Neural progenitor cell (in vitro differentiated cells): ENCODE data around the gene NEK8. TPM values are rescaled to one million over a fixed set of nuclear protein-coding genes. Genes with fewer than 3 reads are reported as not detected.

Experiments
- DNase-seq: peaks from one replicate; pipeline ENCODE4 v3.0.0-alpha.2; 2016; ENCODE audit warnings: low spot score
- H2AFZ ChIP-seq: fragments of 200-600 bp; sonication (generic); replicated peaks from 2 replicates; pipeline ENCODE4 v1.6.1; 2016; ENCODE audit warnings: antibody characterized with exemption
- H3F3A ChIP-seq: fragments of 200-600 bp; sonication (generic); 2 replicates; pipeline ENCODE4 v1.6.1; 2016; ENCODE audit warnings: antibody characterized with exemption, low read depth
- H3K27ac ChIP-seq: fragments of 200-600 bp; sonication (generic); 2 replicates; pipeline ENCODE4 v1.5.1; 2016; ENCODE audit warnings: mild to moderate bottlenecking
- H3K27me3 ChIP-seq: fragments of 200-600 bp; sonication (generic); 2 replicates; pipeline ENCODE4 v1.6.1; 2016; ENCODE audit warnings: mild to moderate bottlenecking, moderate library complexity
- H3K36me3 ChIP-seq: fragments of 200-600 bp; sonication (generic); 2 replicates; pipeline ENCODE4 v1.5.1; 2016
- H3K4me1 ChIP-seq: fragments of 200-600 bp; sonication (generic); 2 replicates; pipeline ENCODE4 v1.6.1; 2016; ENCODE audit warnings: mixed run types
- H3K4me2 ChIP-seq: fragments of 200-600 bp; sonication (generic); 2 replicates; pipeline ENCODE4 v1.6.1; 2016
- H3K4me3 ChIP-seq: fragments of 200-600 bp; sonication (generic); 2 replicates; pipeline ENCODE4 v1.5.1; 2016
- H3K79me2 ChIP-seq: fragments of 200-600 bp; sonication (generic); 2 replicates; pipeline ENCODE4 v1.6.1; 2016; ENCODE audit warnings: low read depth
- H3K9ac ChIP-seq: fragments of 200-600 bp; sonication (generic); 2 replicates; pipeline ENCODE4 v1.6.1; 2016
- H3K9me3 ChIP-seq: fragments of 200-600 bp; sonication (generic); 2 replicates; pipeline ENCODE4 v1.5.1; 2016; ENCODE audit warnings: low read depth
- H4K20me1 ChIP-seq: fragments of 200-600 bp; sonication (generic); 2 replicates; pipeline ENCODE4 v1.6.1; 2016; ENCODE audit warnings: low read depth
- H3K27ac Mint-ChIP-seq: 3 replicates; pipeline ENCODE4 v1.8.0; 2021; ENCODE audit warnings: mixed read lengths
- H3K27me3 Mint-ChIP-seq: 2 replicates; pipeline ENCODE4 v1.8.0; 2022; ENCODE audit warnings: low read depth, mild to moderate bottlenecking, inconsistent platforms, moderate library complexity, mixed read lengths; ENCODE audit not compliant: insufficient read depth
- H3K36me3 Mint-ChIP-seq: 3 replicates; pipeline ENCODE4 v1.8.0; 2021; ENCODE audit warnings: mixed read lengths
- H3K4me1 Mint-ChIP-seq: 3 replicates; pipeline ENCODE4 v1.8.0; 2021; ENCODE audit warnings: mixed read lengths
- H3K4me3 Mint-ChIP-seq: 3 replicates; pipeline ENCODE4 v1.8.0; 2021; ENCODE audit warnings: mild to moderate bottlenecking, moderate library complexity, mixed read lengths
- H3K9me3 Mint-ChIP-seq: 3 replicates; pipeline ENCODE4 v1.8.0; 2020; ENCODE audit warnings: mixed read lengths
- EZH2 ChIP-seq: fragments of 200-600 bp; sonication (generic); IDR thresholded peaks from 2 replicates; pipeline ENCODE4 v1.6.1; 2017; ENCODE audit warnings: antibody characterized with exemption, mild to moderate bottlenecking, moderate library complexity
- EZH2phosphoT487 ChIP-seq: fragments of 200-600 bp; sonication (generic); IDR thresholded peaks from 2 replicates; pipeline ENCODE4 v1.6.1; 2017; ENCODE audit warnings: antibody characterized with exemption
- total RNA-seq: library from RNA; depleted of rRNA; stranded (reverse); fragments of >200 nt; gene quantifications from 2 replicates; pipeline ENCODE4 v1.2.3, GENCODE V29; 2015; ENCODE audit warnings: low replicate concordance
- TF ChIP-seq, protein P1 (sequence below): fragments of 200-600 bp; sonication (generic); IDR thresholded peaks from 2 replicates; pipeline ENCODE4 v1.5.1; 2017; ENCODE audit warnings: antibody characterized with exemption, mild to moderate bottlenecking

Gene NEK8
- total RNA-seq, 1 donor from 2014 or later = 3.7 TPM

DNA sequence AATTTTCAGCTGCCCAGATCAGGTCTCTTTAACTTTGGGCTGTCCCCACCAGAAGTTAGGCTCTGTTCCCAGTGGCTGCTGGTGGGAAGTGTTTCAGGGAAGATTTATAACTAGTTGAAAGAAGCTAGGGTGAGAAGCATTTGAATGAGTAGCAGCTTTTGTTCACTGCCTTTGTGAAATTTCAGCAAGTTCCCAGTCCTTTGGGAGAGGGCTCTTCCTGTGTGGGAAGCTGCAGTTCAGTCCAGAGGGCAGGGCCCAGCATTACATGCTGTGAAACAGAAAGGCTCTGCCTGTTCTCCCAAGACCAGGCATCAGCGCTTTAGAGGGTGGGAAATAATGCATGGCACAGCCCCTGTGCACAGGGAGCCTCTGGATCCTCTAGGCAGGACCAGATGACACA, 34.7 kb upstream of the NEK8 start:
- Histone ChIP-seq H3K27ac (no peak overlapping the region), H3K4me3 (no peak overlapping the region), H3F3A (no peaks in the 10 kb centered on the region), H2AFZ (no peak overlapping the region), H3K9me3 (no peaks in the 10 kb centered on the region), H3K36me3 (peaks cover 14% of the 10 kb centered on the region), H3K9ac (no peak overlapping the region), H3K4me2 (no peak overlapping the region), H4K20me1 (no peaks in the 10 kb centered on the region), H3K4me1 (no peaks in the 10 kb centered on the region), H3K27me3 (no peaks in the 10 kb centered on the region), H3K79me2 (no peaks in the 10 kb centered on the region)
- H3K27me3 Mint-ChIP-seq = no peaks in the 10 kb centered on the region
- no peaks in the 10 kb centered on the region for H3K4me1 Mint-ChIP-seq
- no peaks in the 10 kb centered on the region for H3K9me3 Mint-ChIP-seq
- no peak overlapping the region for H3K4me3 Mint-ChIP-seq
- DNase-seq = no peak
- H3K27ac Mint-ChIP-seq = no peak overlapping the region
- TF ChIP-seq EZH2 = no peak
- TF ChIP-seq, protein P1, sequence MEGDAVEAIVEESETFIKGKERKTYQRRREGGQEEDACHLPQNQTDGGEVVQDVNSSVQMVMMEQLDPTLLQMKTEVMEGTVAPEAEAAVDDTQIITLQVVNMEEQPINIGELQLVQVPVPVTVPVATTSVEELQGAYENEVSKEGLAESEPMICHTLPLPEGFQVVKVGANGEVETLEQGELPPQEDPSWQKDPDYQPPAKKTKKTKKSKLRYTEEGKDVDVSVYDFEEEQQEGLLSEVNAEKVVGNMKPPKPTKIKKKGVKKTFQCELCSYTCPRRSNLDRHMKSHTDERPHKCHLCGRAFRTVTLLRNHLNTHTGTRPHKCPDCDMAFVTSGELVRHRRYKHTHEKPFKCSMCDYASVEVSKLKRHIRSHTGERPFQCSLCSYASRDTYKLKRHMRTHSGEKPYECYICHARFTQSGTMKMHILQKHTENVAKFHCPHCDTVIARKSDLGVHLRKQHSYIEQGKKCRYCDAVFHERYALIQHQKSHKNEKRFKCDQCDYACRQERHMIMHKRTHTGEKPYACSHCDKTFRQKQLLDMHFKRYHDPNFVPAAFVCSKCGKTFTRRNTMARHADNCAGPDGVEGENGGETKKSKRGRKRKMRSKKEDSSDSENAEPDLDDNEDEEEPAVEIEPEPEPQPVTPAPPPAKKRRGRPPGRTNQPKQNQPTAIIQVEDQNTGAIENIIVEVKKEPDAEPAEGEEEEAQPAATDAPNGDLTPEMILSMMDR = no peak
- no peak for TF ChIP-seq EZH2phosphoT487
- peaks cover 35% of the 10 kb centered on the region for H3K36me3 Mint-ChIP-seq

DNA sequence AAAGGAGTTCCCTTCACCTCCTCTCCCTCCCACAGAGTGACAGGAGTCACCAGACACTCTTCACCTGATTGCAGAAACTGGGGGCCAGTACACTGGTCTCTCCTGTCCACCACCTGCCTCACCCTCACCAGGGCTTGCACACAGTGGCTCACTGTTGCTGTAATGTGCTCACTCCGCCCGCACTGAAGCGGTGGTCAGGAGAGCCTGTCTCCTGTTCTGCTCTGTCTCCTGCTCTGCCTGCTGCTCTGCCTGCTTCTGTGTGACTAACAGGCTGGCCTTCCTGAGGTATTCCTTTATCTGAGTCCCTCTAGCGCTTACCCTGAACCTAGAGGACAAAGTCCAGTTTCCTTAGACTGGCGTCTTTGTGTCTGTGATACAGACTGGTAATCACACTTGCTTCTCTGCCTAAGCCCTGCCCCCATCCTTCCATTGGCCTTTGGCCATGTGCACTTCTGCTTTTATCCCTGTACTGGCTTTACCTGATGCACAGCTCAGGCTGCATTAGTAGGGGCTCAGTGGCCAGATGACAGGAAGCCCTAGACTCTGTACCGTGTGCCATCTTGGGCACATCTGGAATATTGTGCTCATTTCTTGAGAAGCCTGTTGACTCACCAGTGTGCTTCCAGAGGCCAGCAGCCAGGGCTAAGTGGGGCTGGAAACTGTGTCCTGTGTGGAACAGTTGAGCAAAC, 30.2 kb upstream of the NEK8 start:
- H3K27ac ChIP-seq = no peak overlapping the region
- H3K9me3 ChIP-seq = no peaks in the 10 kb centered on the region
- H3K79me2 ChIP-seq = no peaks in the 10 kb centered on the region
- H3K27ac Mint-ChIP-seq = no peak overlapping the region
- peaks cover 40% of the 10 kb centered on the region for H3K36me3 Mint-ChIP-seq
- no peak overlapping the region for H3K4me3 Mint-ChIP-seq
- TF ChIP-seq EZH2phosphoT487 (no peak), EZH2 (no peak)
- TF ChIP-seq, protein P1 = no peak
- peaks cover 3% of the 10 kb centered on the region for H3K27me3 Mint-ChIP-seq
- no peaks in the 10 kb centered on the region for H3K9me3 Mint-ChIP-seq
- H3K4me1 ChIP-seq = peaks cover 18% of the 10 kb centered on the region
- H3K9ac ChIP-seq = no peak overlapping the region
- no peak overlapping the region for H2AFZ ChIP-seq
- no peak overlapping the region for H3K4me2 ChIP-seq
- H3K4me3 ChIP-seq = no peak overlapping the region
- H3K4me1 Mint-ChIP-seq = peaks cover 17% of the 10 kb centered on the region
- peaks cover 20% of the 10 kb centered on the region for H4K20me1 ChIP-seq
- peaks cover 14% of the 10 kb centered on the region for H3F3A ChIP-seq
- peaks cover 3% of the 10 kb centered on the region for H3K36me3 ChIP-seq
- no peak for DNase-seq
- H3K27me3 ChIP-seq = no peaks in the 10 kb centered on the region

DNA sequence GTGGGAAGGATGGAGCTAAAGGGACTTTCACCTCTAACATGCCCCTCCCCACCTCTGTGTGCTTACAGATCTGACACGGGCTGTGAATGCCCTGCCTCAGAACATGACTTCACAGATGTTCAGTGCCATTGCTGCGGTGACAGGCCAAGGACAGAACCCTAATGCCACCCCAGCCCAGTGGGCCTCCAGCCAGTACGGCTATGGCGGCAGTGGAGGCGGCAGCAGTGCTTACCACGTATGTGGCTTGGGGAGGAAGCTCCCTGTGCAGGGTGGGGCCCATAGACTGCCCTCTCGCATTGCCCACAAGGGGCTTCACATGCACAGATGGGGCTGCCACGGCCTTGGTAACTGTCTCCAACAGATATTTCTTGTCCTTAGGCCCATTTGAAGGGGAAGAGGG, 28.3 kb upstream of the NEK8 start:
- Histone ChIP-seq H2AFZ (no peak overlapping the region), H3K79me2 (no peaks in the 10 kb centered on the region), H4K20me1 (peaks cover 34% of the 10 kb centered on the region), H3K36me3 (no peaks in the 10 kb centered on the region), H3K4me1 (peaks cover 20% of the 10 kb centered on the region), H3K27ac (no peak overlapping the region), H3F3A (peaks cover 27% of the 10 kb centered on the region), H3K9me3 (no peaks in the 10 kb centered on the region), H3K9ac (no peak overlapping the region), H3K4me2 (no peak overlapping the region), H3K4me3 (no peak overlapping the region), H3K27me3 (no peaks in the 10 kb centered on the region)
- Mint-ChIP-seq H3K27me3 (peaks cover 6% of the 10 kb centered on the region), H3K27ac (no peak overlapping the region), H3K4me3 (no peak overlapping the region), H3K9me3 (no peaks in the 10 kb centered on the region), H3K4me1 (peaks cover 21% of the 10 kb centered on the region), H3K36me3 (peaks cover 31% of the 10 kb centered on the region)
- no peak for DNase-seq
- TF ChIP-seq, protein P1 = no peak
- TF ChIP-seq EZH2 = no peak
- TF ChIP-seq EZH2phosphoT487 = no peak
